HepG2 (cell line): ENCODE measurements around the gene OR52W1. TPM values are rescaled to one million over a fixed set of nuclear protein-coding genes. Genes with fewer than 3 reads are reported as not detected.

Source experiments
- AKNA ChIP-seq: sonication (generic); formaldehyde crosslinking; IDR thresholded peaks from 2 replicates; pipeline ENCODE4 v1.4.0; 2020; ENCODE audit warnings: missing genetic modification reagents, borderline replicate concordance
- CEBPG ChIP-seq: IDR thresholded peaks from 2 replicates; pipeline ENCODE4 v1.6.1; 2016
- CREBL2 ChIP-seq: sonication (generic); formaldehyde crosslinking; IDR thresholded peaks from 2 replicates; pipeline ENCODE4 v1.8.1; 2023; ENCODE audit warnings: missing genetic modification reagents, mild to moderate bottlenecking, borderline replicate concordance
- LBX2 ChIP-seq: sonication (generic); formaldehyde crosslinking; IDR thresholded peaks from 2 replicates; pipeline ENCODE4 v1.5.0; 2020; ENCODE audit warnings: missing genetic modification reagents, mild to moderate bottlenecking, borderline replicate concordance
- PAXIP1 ChIP-seq: sonication (generic); formaldehyde crosslinking; conservative IDR thresholded peaks from 2 replicates; pipeline ENCODE4 v1.4.0; 2020; ENCODE audit warnings: mild to moderate bottlenecking, missing genetic modification reagents, moderate library complexity
- PCBP1 ChIP-seq: fragments of 200-400 bp; formaldehyde crosslinking; IDR thresholded peaks from 2 replicates; pipeline ENCODE4 v1.6.1; 2017; ENCODE audit warnings: mild to moderate bottlenecking, low read depth, low read length, borderline replicate concordance
- SKI ChIP-seq: fragments of 450-650 bp; IDR thresholded peaks from one replicate; pipeline ENCODE4 v1.6.1; 2018; ENCODE audit warnings: mild to moderate bottlenecking; ENCODE audit not compliant: partially characterized antibody
- SP5 ChIP-seq: IDR thresholded peaks from 2 replicates; pipeline ENCODE4 v1.6.1; 2016; ENCODE audit warnings: low read depth, borderline replicate concordance
- YEATS4 ChIP-seq: sonication (generic); formaldehyde crosslinking; IDR thresholded peaks from 2 replicates; pipeline ENCODE4 v1.4.0; 2020; ENCODE audit warnings: missing genetic modification reagents, borderline replicate concordance
- YY1 ChIP-seq: IDR thresholded peaks from 2 replicates; pipeline ENCODE4 v1.6.1; 2011; ENCODE audit warnings: low read length, low read depth, moderate library complexity, mild to moderate bottlenecking; ENCODE audit not compliant: insufficient read depth, insufficient replicate concordance
- ZBTB1 ChIP-seq: sonication (generic); formaldehyde crosslinking; IDR thresholded peaks from 2 replicates; pipeline ENCODE4 v1.4.0; 2020; ENCODE audit warnings: missing genetic modification reagents, borderline replicate concordance
- ZNF292 ChIP-seq: sonication (generic); formaldehyde crosslinking; IDR thresholded peaks from 2 replicates; pipeline ENCODE4 v1.8.1; 2022; ENCODE audit warnings: mild to moderate bottlenecking, low read depth, missing genetic modification reagents, borderline replicate concordance
- ZNF678 ChIP-seq: sonication (generic); formaldehyde crosslinking; IDR thresholded peaks from 2 replicates; pipeline ENCODE4 v1.4.0; 2020; ENCODE audit warnings: mild to moderate bottlenecking, missing genetic modification reagents
- ZNF747 ChIP-seq: sonication (generic); formaldehyde crosslinking; IDR thresholded peaks from 2 replicates; pipeline ENCODE4 v1.8.1; 2023; ENCODE audit warnings: missing genetic modification reagents, mild to moderate bottlenecking, borderline replicate concordance
- polyA plus RNA-seq, 8 experiments: library from polyadenylated mRNA; depleted of rRNA in 3 of 8; stranded (reverse) in 7 of 8; unstranded in 1 of 8; fragments of >200 nt; fragmentation: Illumina TruSeq in 4 of 8; extraction: Trizol in 4 of 8; gene quantifications; 2 replicates each; pipeline versions ENCODE4 v1.2.1 to v1.2.3, GENCODE V29; 2011 to 2016; ENCODE audit warnings: low read depth in 4 of 8, missing spikeins in 1 of 8, mixed read lengths in 1 of 8; ENCODE audit not compliant: insufficient read depth in 1 of 8
- total RNA-seq, 5 experiments: library from RNA; depleted of rRNA; stranded (reverse); fragments of >200 nt; fragmentation: Illumina TruSeq; extraction: Trizol; gene quantifications; 2 replicates each; pipeline ENCODE4 v1.2.3, GENCODE V29; 2016; ENCODE audit warnings: low read depth in 1 of 5

OR52W1 gene
- total and polyA plus RNA-seq, 2 of the 13 experiments (the other 11 are each of a cell fraction or from before 2014, with no cell fraction given) = not detected

- no peak for TF ChIP-seq AKNA (CRISPR knock-in tag)
- TF ChIP-seq ZNF292 (CRISPR knock-in tag) = no peak
- no peak for TF ChIP-seq PCBP1
- TF ChIP-seq ZBTB1 (CRISPR knock-in tag) = no peak
- TF ChIP-seq SP5 (CRISPR knock-in tag) = peak; percentile 40
- no peak for TF ChIP-seq ZNF678 (CRISPR knock-in tag)
- no peak for TF ChIP-seq CREBL2 (CRISPR knock-in tag)
- peak; percentile 50 for TF ChIP-seq SKI
- no peak for TF ChIP-seq LBX2
- peak; percentile 82 for TF ChIP-seq YEATS4 (CRISPR knock-in tag)
- TF ChIP-seq PAXIP1 (CRISPR knock-in tag) = peak; percentile 50; the same call in 1 of the 2 replicates
- TF ChIP-seq CEBPG (CRISPR knock-in tag) = peak; percentile 53; the same call in 1 of the 2 replicates
- no peak for TF ChIP-seq ZNF747 (CRISPR knock-in tag)
- peak; percentile 88 for TF ChIP-seq YY1
These were observed 35.5 kb downstream of the OR52W1 start, which contains the start of gene FHIP1B (continued) for GRCh38 chr11:6234387-6235107.
